K562 (cell line): ENCODE measurements around the gene MYO1D. TPM values are rescaled to one million over a fixed set of nuclear protein-coding genes. Genes with fewer than 3 reads are reported as not detected.

Experiments
- ATAC-seq: fragments of 200-7000 bp; cut with Tn5 transposase; 3 replicates; pipeline ENCODE4 v1.9.1; 2020; ENCODE audit warnings: moderate library complexity
- BruUV-seq: library from RNA; stranded (reverse); fragments of 400-500 nt; replicated peaks from 2 replicates; lab custom pipeline; 2021; lab: Mats Ljungman, UMichigan
- CTCF ChIA-PET: fragments of 300-600 bp; formaldehyde crosslinking; extraction: SDS; loops from one replicate; lab custom pipeline; 2021; ENCODE audit warnings: low intra/inter-chr PET ratio; lab: Yijun Ruan, JAX
- POLR2A ChIA-PET: fragments of 300-600, 350-650 bp; sonication (Branson Sonifier 250); formaldehyde crosslinking; extraction: SDS; loops from one replicate; lab custom pipeline; 2021; ENCODE audit warnings: antibody characterized with exemption, inconsistent platforms; lab: Yijun Ruan, JAX
- DNase-seq, 4 experiments: peaks; one replicate each; pipeline versions ENCODE4 v3.0.0 to v3.0.0-alpha.2; 2011 to 2018; ENCODE audit warnings: low spot score in 3 of 4, mixed read lengths in 3 of 4; ENCODE audit errors: extremely low read depth in 1 of 4
- FAIRE-seq: peaks from 2 replicates; lab custom pipeline; 2011; peaks lifted over from hg19 to GRCh38; lab: Jason Lieb, UNC
- H2AFZ ChIP-seq: 2 replicates; pipeline ENCODE4 v1.6.0; 2011; ENCODE audit warnings: low read depth, low read length, control low read depth, inconsistent platforms
- H3K27ac ChIP-seq: fragments of 200-600 bp; 3 replicates; pipeline ENCODE4 v1.8.0; 2011; ENCODE audit warnings: low read depth, mild to moderate bottlenecking, control low read depth, inconsistent platforms, low read length, moderate library complexity, mixed read lengths; ENCODE audit errors: extremely low read depth
- H3K27me3 ChIP-seq, 2 experiments: fragments of 300-600 bp in 1 of 2; 2 replicates in 1 of 2; 3 replicates in 1 of 2; pipeline versions ENCODE4 v1.6.0 to v1.8.0; 2011; ENCODE audit warnings: inconsistent platforms in 2 of 2, low read length in 2 of 2, mild to moderate bottlenecking in 1 of 2, mixed read lengths in 1 of 2, moderate library complexity in 1 of 2; ENCODE audit not compliant: control insufficient read depth in 2 of 2, insufficient read depth in 2 of 2
- H3K36me3 ChIP-seq: fragments of 300-600 bp; 3 replicates; pipeline ENCODE4 v1.8.0; 2011; ENCODE audit warnings: mild to moderate bottlenecking, low read length, inconsistent platforms; ENCODE audit not compliant: control insufficient read depth, insufficient read depth
- H3K4me1 ChIP-seq, 2 experiments: fragments of 200-600 bp in 1 of 2; replicated peaks in 1 of 2; 2 replicates in 1 of 2; 3 replicates in 1 of 2; pipeline versions ENCODE4 v1.5.1 to v1.8.0; 2011; ENCODE audit warnings: inconsistent platforms in 2 of 2, low read length in 2 of 2, mild to moderate bottlenecking in 1 of 2, mixed read lengths in 1 of 2, moderate library complexity in 1 of 2; ENCODE audit not compliant: control insufficient read depth in 2 of 2, insufficient read depth in 2 of 2
- H3K4me2 ChIP-seq: 2 replicates; pipeline ENCODE4 v1.6.1; 2011; ENCODE audit warnings: low read length, control low read depth, inconsistent platforms, mixed read lengths; ENCODE audit not compliant: insufficient read depth
- H3K4me3 ChIP-seq: fragments of 200-600 bp; sonication (generic), shearing (Covaris generic); 2 replicates; pipeline ENCODE4 v1.5.1; 2016; ENCODE audit warnings: control low read depth, inconsistent platforms
- H3K79me2 ChIP-seq: fragments of 200-600 bp; 3 replicates; pipeline ENCODE4 v1.8.0; 2011; ENCODE audit warnings: low read length, inconsistent platforms; ENCODE audit not compliant: control insufficient read depth, insufficient read depth
- H3K9ac ChIP-seq, 2 experiments: 2 replicates each; pipeline versions ENCODE4 v1.6.0 to v1.6.1; 2011; ENCODE audit warnings: low read depth in 2 of 2, low read length in 2 of 2, control low read depth in 1 of 2, inconsistent platforms in 1 of 2, mild to moderate bottlenecking in 1 of 2, mixed read lengths in 1 of 2; ENCODE audit not compliant: insufficient read depth in 1 of 2
- H3K9me1 ChIP-seq: one replicate; pipeline ENCODE4 v1.6.0; 2011; ENCODE audit warnings: inconsistent platforms, mild to moderate bottlenecking, low read length, moderate library complexity; ENCODE audit not compliant: control insufficient read depth, insufficient read depth
- H3K9me3 ChIP-seq: replicated peaks from 2 replicates; pipeline ENCODE4 v1.5.1; 2011; ENCODE audit warnings: low read depth, low read length, inconsistent platforms; ENCODE audit not compliant: control insufficient read depth, insufficient read depth
- H4K20me1 ChIP-seq: replicated peaks from 2 replicates; pipeline ENCODE4 v1.6.1; 2011; ENCODE audit warnings: low read length, inconsistent platforms, mixed read lengths; ENCODE audit not compliant: control insufficient read depth, insufficient read depth
- ARNT ChIP-seq, 2 experiments: fragments of 450-650 bp; IDR thresholded peaks; 2 replicates each; pipeline ENCODE4 v1.6.1; 2016; ENCODE audit warnings: mild to moderate bottlenecking in 1 of 2
- FOXJ3 ChIP-seq: sonication (generic); formaldehyde crosslinking; IDR thresholded peaks from 2 replicates; pipeline ENCODE4 v1.4.0; 2020; ENCODE audit warnings: mild to moderate bottlenecking, missing genetic modification reagents
- GABPB1 ChIP-seq: sonication (generic); formaldehyde crosslinking; IDR thresholded peaks from 2 replicates; pipeline ENCODE4 v1.8.0; 2022; ENCODE audit warnings: mild to moderate bottlenecking, missing genetic modification reagents
- HCFC1 ChIP-seq: IDR thresholded peaks from 2 replicates; pipeline ENCODE4 v1.6.1; 2012; ENCODE audit warnings: low read depth, low read length, improper control_type of control experiment
- HDAC6 ChIP-seq: IDR thresholded peaks from 2 replicates; pipeline ENCODE4 v1.6.1; 2012; ENCODE audit warnings: low read depth, mild to moderate bottlenecking, control low read depth, inconsistent platforms, low read length, moderate library complexity
- MAFK ChIP-seq: IDR thresholded peaks from 2 replicates; pipeline ENCODE4 v1.6.1; 2011; ENCODE audit warnings: low read length, improper control_type of control experiment
- MCM2 ChIP-seq: fragments of 450-650 bp; IDR thresholded peaks from 2 replicates; pipeline ENCODE4 v1.6.1; 2017; ENCODE audit warnings: low read depth, mild to moderate bottlenecking
- NCOA6 ChIP-seq: fragments of 450-650 bp; IDR thresholded peaks from 2 replicates; pipeline ENCODE4 v1.6.1; 2017; ENCODE audit warnings: mild to moderate bottlenecking
- NRF1 ChIP-seq, 2 experiments: fragments of 450-650 bp; IDR thresholded peaks in 1 of 2; conservative IDR thresholded peaks in 1 of 2; 2 replicates each; pipeline ENCODE4 v1.6.1; 2014; ENCODE audit warnings: mild to moderate bottlenecking in 2 of 2
- RBFOX2 ChIP-seq: fragments of 200-400 bp; formaldehyde crosslinking; IDR thresholded peaks from 2 replicates; pipeline ENCODE4 v1.6.1; 2017; ENCODE audit warnings: low read depth, mild to moderate bottlenecking, low read length, moderate library complexity
- SLC30A9 ChIP-seq: fragments of 250-450 bp; sonication (Bioruptor Pico); IDR thresholded peaks from 2 replicates; pipeline ENCODE4 v1.8.0; 2022; ENCODE audit warnings: mild to moderate bottlenecking, moderate library complexity
- SMARCB1 ChIP-seq: IDR thresholded peaks from 2 replicates; pipeline ENCODE4 v1.6.1; 2011; ENCODE audit warnings: improper control_type of control experiment, low read depth; ENCODE audit not compliant: insufficient read length
- SOX6 ChIP-seq: fragments of 450-650 bp; IDR thresholded peaks from 2 replicates; pipeline ENCODE4 v1.6.1; 2014; ENCODE audit warnings: mild to moderate bottlenecking
- SRSF7 ChIP-seq: fragments of 200-400 bp; formaldehyde crosslinking; optimal IDR thresholded peaks from 2 replicates; pipeline ENCODE3; 2017; ENCODE audit warnings: mild to moderate bottlenecking, low read depth, low read length
- TFE3 ChIP-seq: fragments of 450-650 bp; formaldehyde crosslinking; IDR thresholded peaks from 2 replicates; pipeline ENCODE4 v1.4.0; 2020; ENCODE audit warnings: mild to moderate bottlenecking, mixed read lengths
- XRCC5 ChIP-seq: fragments of 200-400 bp; formaldehyde crosslinking; IDR thresholded peaks from 2 replicates; pipeline ENCODE4 v1.6.1; 2017; ENCODE audit warnings: low read depth, mild to moderate bottlenecking, low read length
- ZFP30 ChIP-seq: fragments of 250-450 bp; sonication (Bioruptor Pico); IDR thresholded peaks from 2 replicates; pipeline ENCODE4 v1.8.0; 2022; ENCODE audit warnings: moderate library complexity, mild to moderate bottlenecking, inconsistent platforms, borderline replicate concordance
- ZNF79 ChIP-seq: fragments of 250-450 bp; sonication (Bioruptor Pico); IDR thresholded peaks from 2 replicates; pipeline ENCODE4 v1.4.0; 2020; ENCODE audit warnings: low read depth, mild to moderate bottlenecking, moderate library complexity
- WGBS: fragments of 100-300 bp; shearing (Covaris generic); methylation state at CpG from one replicate; pipeline ENCODE4 v1.1.6; 2016; ENCODE audit warnings: low coverage, mixed read lengths; ENCODE audit not compliant: insufficient coverage; ENCODE audit errors: missing lambda C conversion rate; 5-methylcytosine and 5-hydroxymethylcytosine counted together
- in situ Hi-C: fragments of 300-500 bp; cut with MboI; formaldehyde crosslinking; loops from 4 replicates; pipeline ENCODE4 v1.15.0; 2018; ENCODE audit warnings: inconsistent platforms, mixed read lengths
- intact Hi-C: fragments of 100-400 bp; cut with micrococcal nuclease; formaldehyde crosslinking; loops from 2 replicates; pipeline ENCODE4 v1.14.2; 2022
- polyA plus RNA-seq, 8 experiments: library from polyadenylated mRNA; depleted of rRNA in 4 of 8; stranded (reverse) in 5 of 8; unstranded in 3 of 8; fragments of >200 nt; fragmentation: Nextera tagmentation in 2 of 8; fragmentation: Illumina TruSeq in 1 of 8; extraction: Ambion mirVana in 2 of 8; extraction: Trizol in 1 of 8; gene quantifications; 2 replicates each; pipeline versions ENCODE4 v1.2.1 to v1.2.3, GENCODE V29; 2011 to 2014; ENCODE audit warnings: inconsistent platforms in 1 of 8, missing spikeins in 1 of 8
- total RNA-seq, 7 experiments: library from RNA; depleted of rRNA in 6 of 7; stranded (reverse); fragments of >200 nt in 6 of 7; fragmentation: Illumina TruSeq in 2 of 7; extraction: Trizol in 2 of 7; gene quantifications; 2 replicates each; pipeline versions ENCODE4 v1.2.1 to v1.2.3, GENCODE V29; 2011 to 2021; ENCODE audit warnings: low replicate concordance in 1 of 7

The MYO1D gene
- total and polyA plus RNA-seq, 9 of the 15 experiments (the other 6 are each of a cell fraction or from before 2014, with no cell fraction given): 2.1 to 71.2 (median 45.4) TPM

- TF ChIP-seq ZNF79 (CRISPR knock-in tag) (no peak), FOXJ3 (CRISPR knock-in tag) (no peak), NCOA6 (no peak), HDAC6 (no peak), MCM2 (no peak), MAFK (no peak), SLC30A9 (CRISPR knock-in tag) (no peak), RBFOX2 (no peak)
These were observed 368.0 kb downstream of the MYO1D start (continued) for GRCh38 chr17:32508926-32509325.

- Histone ChIP-seq H2AFZ (no peak overlapping the region), H3K79me2 (no peaks in the 10 kb centered on the region), H4K20me1 (no peaks in the 10 kb centered on the region), H3K4me3 (no peak overlapping the region), H3K27ac (no peak overlapping the region), H3K27me3 (no peaks in the 10 kb centered on the region), H3K4me2 (no peak overlapping the region)
- no peak for FAIRE-seq
- in situ Hi-C loops: no loop called here
- no TSS peak for BruUV-seq
- intact Hi-C loops: no loop called here
- TF ChIP-seq GABPB1 (CRISPR knock-in tag): no peak
- no peak for TF ChIP-seq SOX6
- TF ChIP-seq TFE3 (CRISPR knock-in tag): no peak
- no peak for TF ChIP-seq SRSF7
- no peak for TF ChIP-seq ARNT (IDR thresholded peaks at IDR 0.05)
- no peak for TF ChIP-seq SMARCB1
- no peak for TF ChIP-seq HCFC1
- TF ChIP-seq ZFP30 (CRISPR knock-in tag): no peak
- no peak for TF ChIP-seq XRCC5
- TF ChIP-seq NRF1 (conservative IDR thresholded peaks at IDR 0.05 in 1 of 2, IDR thresholded peaks at IDR 0.05 in 1 of 2): no peak
- TF ChIP-seq, all 486 proteins: peak for 0
- H3K36me3 ChIP-seq: no peaks in the 10 kb centered on the region; the same call in 2 of the 3 replicates
- H3K9me3 ChIP-seq: no peaks in the 10 kb centered on the region
- ChIA-PET POLR2A (interaction anchor here (0.6 to 0.9 kb wide), 2 partner anchors 15 to 1038 kb away, joined by 3 to 4 read pairs; no protein-coding TSS in a partner anchor), CTCF (no interaction called here)
- ATAC-seq (no peak), DNase-seq (no peak)
- 57% methylated on average over 17 of the region's 18 CpGs for WGBS
- H3K4me1 ChIP-seq: 0 out of 5 replicates have a peak, but pooled peaks cover 0 to 3% of the 10 kb centered on the region in 2 experiments
- H3K9me1 ChIP-seq: no peaks in the 10 kb centered on the region
- H3K9ac ChIP-seq: peak overlapping the region in 1 of 2 experiments; percentile 43; a peak in 1 of 4 replicates
These were observed 372.5 kb downstream of the MYO1D start for GRCh38 chr17:32504166-32504990.
